ENCODE data around the gene SUCO.
A peak's percentile ranks its signal among the peaks of the same experiment; 100 is the strongest.

The SUCO gene

GRCh38 chr1:172653015-172653709 is 120.2 kb downstream of the SUCO start:
- DNase-seq, result no peak

GRCh38 chr1:172654535-172654934 is 121.6 kb downstream of the SUCO start:
- no peak for DNase-seq

GRCh38 chr1:172656576-172656975 is 123.6 kb downstream of the SUCO start:
- DNase-seq, result no peak

GRCh38 chr1:172657586-172657985 is 124.6 kb downstream of the SUCO start:
- no peak for DNase-seq

- DNase-seq, result peak; percentile 23
These were observed 126.0 kb downstream of the SUCO start, which contains the start of gene FASLG for GRCh38 chr1:172658871-172659453. Gene FASLG, plus strand, starts transcription at chr1:172659103. Its CDS starts 99 bp downstream, at chr1:172659202.

- DNase-seq, result no peak
These were observed 128.2 kb downstream of the SUCO start for GRCh38 chr1:172661107-172661506.

Data from central memory CD4-positive, alpha-beta T cell (primary cell).